HG03064 (cell line): ENCODE measurements around the gene HMGCS1.
A peak's percentile ranks its signal among the peaks of the same experiment; 100 is the strongest.
"Not testable (repeated sequence)": the region's sequence is repeated elsewhere in the genome, so short reads cannot be mapped to it uniquely, and the experiment has no call there.

ENCODE experiments used
- ATAC-seq: cut with Tn5 transposase; IDR thresholded peaks from one replicate; pipeline ENCODE4 v1.9.1; 2021; ENCODE audit warnings: low read depth; ENCODE audit not compliant: unreplicated experiment

The HMGCS1 gene

GRCh38 chr5:43279548-43280274, 33.5 kb downstream of the HMGCS1 start:
- no peak for ATAC-seq

GRCh38 chr5:43275391-43275790, 37.8 kb downstream of the HMGCS1 start:
- ATAC-seq, result no peak

GRCh38 chr5:43274435-43275114, 38.6 kb downstream of the HMGCS1 start:
- no peak for ATAC-seq

- no peak for ATAC-seq
Measured at GRCh38 chr5:43273552-43273951, 39.7 kb downstream of the HMGCS1 start.

- ATAC-seq, result no peak
Measured at GRCh38 chr5:43270645-43271044, 42.6 kb downstream of the HMGCS1 start.

- peak; percentile 60 for ATAC-seq
Measured at GRCh38 chr5:43268188-43268820, 44.9 kb downstream of the HMGCS1 start.

- not testable (repeated sequence) for ATAC-seq
Measured at GRCh38 chr5:43262269-43262668, 50.9 kb downstream of the HMGCS1 start.

GRCh38 chr5:43258116-43258515, 55.1 kb downstream of the HMGCS1 start:
- ATAC-seq, result no peak

GRCh38 chr5:43256261-43256966, 56.8 kb downstream of the HMGCS1 start:
- no peak for ATAC-seq

- peak; percentile 55 for ATAC-seq
Measured at GRCh38 chr5:43255704-43256103, 57.5 kb downstream of the HMGCS1 start.

GRCh38 chr5:43251754-43252153, 61.5 kb downstream of the HMGCS1 start:
- no peak for ATAC-seq

GRCh38 chr5:43245724-43246385, 67.4 kb downstream of the HMGCS1 start:
- no peak for ATAC-seq

- peak; percentile 77 for ATAC-seq
Measured at GRCh38 chr5:43244823-43245565, 68.2 kb downstream of the HMGCS1 start.

- no peak for ATAC-seq
Measured at GRCh38 chr5:43243270-43243669, 69.9 kb downstream of the HMGCS1 start.

- ATAC-seq, result no peak
Measured at GRCh38 chr5:43242196-43242595, 71.0 kb downstream of the HMGCS1 start.
